Thyroid gland (tissue), 4 donors: ENCODE results near the gene NADSYN1. TPM values are rescaled to one million over a fixed set of nuclear protein-coding genes. Genes with fewer than 3 reads are reported as not detected.

ENCODE experiments used
- DNase-seq, 2 donors: peaks; one replicate each; pipeline ENCODE4 v3.0.0-alpha.2; 2019
- H3K27ac ChIP-seq, 3 donors: fragments of 200-600 bp; sonication (generic); 1 replicate in 2 of 3; 2 replicates in 1 of 3; pipeline ENCODE4 v1.5.1; 2016 to 2019; ENCODE audit warnings: mild to moderate bottlenecking in 1 of 3, moderate library complexity in 1 of 3
- H3K27me3 ChIP-seq: fragments of 200-600 bp; sonication (generic); one replicate; pipeline ENCODE4 v1.5.1; 2019
- H3K36me3 ChIP-seq, 2 donors: fragments of 200-600 bp; sonication (generic); one replicate each; pipeline ENCODE4 v1.5.1; 2016 to 2019
- H3K4me1 ChIP-seq, 2 donors: fragments of 200-600 bp; sonication (generic); one replicate each; pipeline ENCODE4 v1.5.1; 2017 to 2019
- H3K4me3 ChIP-seq, 3 donors: fragments of 200-600 bp; sonication (generic); replicated peaks in 1 of 3; 1 replicate in 2 of 3; 2 replicates in 1 of 3; pipeline ENCODE4 v1.5.1; 2016; ENCODE audit warnings: mild to moderate bottlenecking in 1 of 3
- H3K9me3 ChIP-seq: fragments of 200-600 bp; sonication (generic); one replicate; pipeline ENCODE4 v1.5.1; 2017
- CTCF ChIP-seq, 6 experiments: fragments of 200-600 bp in 3 of 6; fragments of 450-650 bp in 3 of 6; sonication (generic) in 3 of 6; IDR thresholded peaks; one replicate each; pipeline ENCODE4 v1.5.1; 2016 to 2019; ENCODE audit warnings: antibody characterized with exemption in 6 of 6, mild to moderate bottlenecking in 2 of 6, inconsistent platforms in 1 of 6, moderate library complexity in 1 of 6
- POLR2A ChIP-seq, 2 donors: fragments of 450-650 bp; IDR thresholded peaks; one replicate each; pipeline ENCODE4 v1.6.1; 2017; ENCODE audit warnings: antibody characterized with exemption in 2 of 2, mild to moderate bottlenecking in 2 of 2, moderate library complexity in 1 of 2
- WGBS, 2 donors: methylation state at CpG; one replicate each; pipeline ENCODE4 v1.1.5; 2017; 5-methylcytosine and 5-hydroxymethylcytosine counted together
- intact Hi-C: fragments of 100-400 bp; cut with DNase I; formaldehyde crosslinking; loops from one replicate; pipeline ENCODE4 v1.15.1; 2023
- total RNA-seq, 4 donors: library from RNA; depleted of rRNA; stranded (reverse); fragments of >200 nt; gene quantifications; one replicate each; pipeline ENCODE4 v1.2.3, GENCODE V29; 2016

NADSYN1 gene
- total RNA-seq, 4 donors from 2014 or later = 41.9 to 102 (median 54.7) TPM

- 82 to 86% methylated on average over 11 to 14 of the region's 15 CpGs for WGBS, 2 donors
- Histone ChIP-seq H3K27ac (no peak overlapping the region), H3K4me3 (no peak overlapping the region), H3K36me3 (peaks cover 19 to 21% of the 10 kb centered on the region in 2 donors), H3K9me3 (no peaks in the 10 kb centered on the region), H3K4me1 (no peaks in the 10 kb centered on the region), H3K27me3 (no peaks in the 10 kb centered on the region)
- TF ChIP-seq POLR2A (IDR thresholded peaks at IDR 0.05) = no peak
- no peak for TF ChIP-seq CTCF (IDR thresholded peaks at IDR 0.05)
- no peak for DNase-seq
- intact Hi-C loops = no loop called here
Observed at GRCh38 chr11:71489311-71490043, 36.5 kb downstream of the NADSYN1 start.

GRCh38 chr11:71490044-71490730 lies 37.2 kb downstream of the NADSYN1 start:
- DNase-seq = no peak
- TF ChIP-seq CTCF (IDR thresholded peaks at IDR 0.05) (no peak), POLR2A (IDR thresholded peaks at IDR 0.05) (no peak)

GRCh38 chr11:71490731-71491390 lies 37.9 kb downstream of the NADSYN1 start:
- 98 to 99% methylated on average over 23 to 24 of the region's 28 CpGs for WGBS, 2 donors
- no peak for TF ChIP-seq CTCF (IDR thresholded peaks at IDR 0.05)
- TF ChIP-seq POLR2A (IDR thresholded peaks at IDR 0.05) = no peak
- Histone ChIP-seq H3K4me1 (no peaks in the 10 kb centered on the region), H3K27ac (no peak overlapping the region), H3K27me3 (no peaks in the 10 kb centered on the region), H3K4me3 (no peak overlapping the region), H3K9me3 (no peaks in the 10 kb centered on the region), H3K36me3 (peaks cover 7 to 25% of the 10 kb centered on the region in 2 donors)
- intact Hi-C loops = no loop called here
- no peak for DNase-seq

More at GRCh38 chr11:71490044-71490730, 37.2 kb downstream of the NADSYN1 start:
- H3K4me1 ChIP-seq = no peaks in the 10 kb centered on the region
- H3K27me3 ChIP-seq = no peaks in the 10 kb centered on the region
- WGBS, 2 donors = 92 to 96% methylated on average over 23 of the region's 23 CpGs
- intact Hi-C loops = no loop called here
- H3K4me3 ChIP-seq = no peak overlapping the region
- H3K9me3 ChIP-seq = no peaks in the 10 kb centered on the region
- H3K27ac ChIP-seq = no peak overlapping the region
- peaks cover 14 to 22% of the 10 kb centered on the region in 2 donors for H3K36me3 ChIP-seq

GRCh38 chr11:71491531-71491930 lies 38.5 kb downstream of the NADSYN1 start:
- H3K9me3 ChIP-seq = no peaks in the 10 kb centered on the region
- no peak overlapping the region for H3K27ac ChIP-seq
- H3K4me1 ChIP-seq = no peaks in the 10 kb centered on the region
- TF ChIP-seq POLR2A (IDR thresholded peaks at IDR 0.05) (no peak), CTCF (IDR thresholded peaks at IDR 0.05) (no peak)
- no peaks in the 10 kb centered on the region for H3K27me3 ChIP-seq
- 94 to 97% methylated on average over 12 to 19 of the region's 19 CpGs for WGBS, 2 donors
- intact Hi-C loops = no loop called here
- H3K4me3 ChIP-seq = no peak overlapping the region
- DNase-seq = no peak
- peaks cover 7 to 26% of the 10 kb centered on the region in 2 donors for H3K36me3 ChIP-seq
